Keratinocyte (primary cell): Measurements from ENCODE around the gene RPL38.

Experiments
- CTCF ChIP-seq, 3 experiments: IDR thresholded peaks in 1 of 3; conservative IDR thresholded peaks in 1 of 3; optimal IDR thresholded peaks in 1 of 3; 2 replicates in 2 of 3; 3 replicates in 1 of 3; pipeline versions ENCODE3 to v1.5.1; 2011; ENCODE audit warnings: low read length in 3 of 3, mild to moderate bottlenecking in 3 of 3, moderate library complexity in 2 of 3, control low read depth in 1 of 3, inconsistent platforms in 1 of 3; ENCODE audit not compliant: insufficient read depth in 2 of 3; ENCODE audit errors: extremely low read depth in 1 of 3
- EZH2 ChIP-seq: IDR thresholded peaks from one replicate; pipeline ENCODE4 v1.6.1; 2012; ENCODE audit warnings: inconsistent platforms, mild to moderate bottlenecking, low read length, moderate library complexity

- TF ChIP-seq CTCF (optimal IDR thresholded peaks at IDR 0.05 in 1 of 3, IDR thresholded peaks at IDR 0.05 in 1 of 3, conservative IDR thresholded peaks at IDR 0.05 in 1 of 3; ENCODE audit: extremely low read depth in 1 of 3, insufficient read depth in 2 of 3, low read length in 3 of 3) (no peak), EZH2 (no peak)
These were observed 42.6 kb upstream of the RPL38 start for GRCh38 chr17:74160656-74161502.
